GM18505 (cell line): ENCODE data around the gene UQCRH.
"Not testable (repeated sequence)": the region's sequence is repeated elsewhere in the genome, so short reads cannot be mapped to it uniquely, and the experiment has no call there.

Experiments used
- ATAC-seq: cut with Tn5 transposase; IDR thresholded peaks from one replicate; pipeline ENCODE4 v1.9.1; 2021; ENCODE audit not compliant: unreplicated experiment
- POLR2A ChIP-seq: IDR thresholded peaks from 4 replicates; pipeline ENCODE4 v1.6.1; 2011; ENCODE audit warnings: borderline replicate concordance; ENCODE audit not compliant: insufficient read depth, insufficient read length; ENCODE audit errors: extremely low read depth

UQCRH gene

GRCh38 chr1:46352363-46352762 lies 48.9 kb downstream of the UQCRH start:
- ATAC-seq, result no peak

GRCh38 chr1:46355920-46356319 lies 52.4 kb downstream of the UQCRH start:
- not testable (repeated sequence) for ATAC-seq

More at GRCh38 chr1:46352363-46352762, 48.9 kb downstream of the UQCRH start:
- TF ChIP-seq POLR2A, result no peak

- no peak for ATAC-seq
Measured at GRCh38 chr1:46362158-46362557, 58.7 kb downstream of the UQCRH start.

GRCh38 chr1:46363121-46363520 lies 59.6 kb downstream of the UQCRH start:
- ATAC-seq, result no peak
- TF ChIP-seq POLR2A, result no peak

More at GRCh38 chr1:46362158-46362557, 58.7 kb downstream of the UQCRH start:
- TF ChIP-seq POLR2A, result no peak

- TF ChIP-seq POLR2A, result no peak
- ATAC-seq, result no peak
Measured at GRCh38 chr1:46364612-46365011, 61.1 kb downstream of the UQCRH start.

- ATAC-seq, result not testable (repeated sequence)
Measured at GRCh38 chr1:46365796-46366195, 62.3 kb downstream of the UQCRH start.
